Measurements from ENCODE around the gene KCNAB1. TPM values are rescaled to one million over a fixed set of nuclear protein-coding genes. Genes with fewer than 3 reads are reported as not detected.

KCNAB1 gene
- total and polyA plus RNA-seq, 10 of the 15 experiments (the other 5 are each of a cell fraction or from before 2014, with no cell fraction given) = 0.11 to 0.69 (median 0.43) TPM; not detected in 6

DNA sequence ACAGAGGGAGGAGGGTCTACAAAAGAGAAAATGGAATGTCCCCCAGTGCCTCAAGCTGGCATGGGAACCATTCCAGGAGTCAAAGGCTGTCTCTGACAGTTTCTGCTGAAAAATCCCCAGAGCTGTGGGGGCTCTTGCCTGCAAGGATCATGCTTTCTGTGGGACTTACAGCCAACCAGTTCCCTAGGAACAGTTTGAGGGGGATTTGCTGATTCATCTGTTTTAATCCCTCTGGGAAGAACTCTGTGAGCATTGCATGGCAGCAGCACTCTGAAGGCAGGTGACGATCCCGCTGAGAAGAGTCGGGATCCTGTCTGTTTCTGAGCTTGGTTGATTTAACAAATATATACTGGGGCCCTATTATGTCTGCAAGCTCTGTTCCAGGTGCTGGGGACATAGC lies 258.5 kb downstream of the KCNAB1 start:
- Histone ChIP-seq H3K9me3 (replicated peaks; ENCODE audit: control insufficient read depth, insufficient read depth, low read length) (no peaks in the 10 kb centered on the region), H3K27me3 (replicated peaks in 1 of 2; ENCODE audit: control insufficient read depth in 2 of 2, insufficient read depth in 2 of 2, low read length in 1 of 2) (peaks cover 0 to 2% of the 10 kb centered on the region in 2 experiments; a peak in 1 of 4 replicates), H4K20me1 (ENCODE audit: control insufficient read depth, insufficient read depth) (no peaks in the 10 kb centered on the region), H3K4me2 (ENCODE audit: control insufficient read depth, insufficient read depth) (no peak overlapping the region), H3K36me3 (ENCODE audit: control insufficient read depth in 2 of 2, insufficient read depth in 2 of 2, low read length in 1 of 2) (no peaks in the 10 kb centered on the region), H3K9ac (ENCODE audit: control insufficient read depth, insufficient read depth, low read length) (no peak overlapping the region), H3K4me1 (ENCODE audit: control insufficient read depth, insufficient read depth, low read length) (no peaks in the 10 kb centered on the region), H2AFZ (ENCODE audit: control insufficient read depth, low read depth, low read length) (no peak overlapping the region), H3K79me2 (ENCODE audit: control insufficient read depth, insufficient read depth, low read length) (no peaks in the 10 kb centered on the region), H3K4me3 (no peak overlapping the region), H3K27ac (ENCODE audit: control insufficient read depth, insufficient read depth) (no peak overlapping the region)
- DNase-seq (ENCODE audit: low read depth, low spot score) (no peak), FAIRE-seq (no peak), ATAC-seq (no peak)
- RAD21 ChIA-PET (ENCODE audit: unreplicated experiment) = no interaction called here
- CTCF ChIA-PET = interaction anchor here (0.6 to 7.5 kb wide), 2 partner anchors 227 to 391 kb away, joined by 3 to 205 read pairs; no protein-coding TSS in a partner anchor
- no peak for TF ChIP-seq RAD21 (IDR thresholded peaks at IDR 0.05; ENCODE audit: insufficient read depth, low read depth, low read length)
- TF ChIP-seq NR2C2 (IDR thresholded peaks at IDR 0.05; ENCODE audit: borderline replicate concordance, control insufficient read depth, insufficient read length, low read depth) = no peak
- no peak for TF ChIP-seq KAT2A (conservative IDR thresholded peaks at IDR 0.05; ENCODE audit: control insufficient read depth, low read depth, low read length)
- TF ChIP-seq, protein P1, sequence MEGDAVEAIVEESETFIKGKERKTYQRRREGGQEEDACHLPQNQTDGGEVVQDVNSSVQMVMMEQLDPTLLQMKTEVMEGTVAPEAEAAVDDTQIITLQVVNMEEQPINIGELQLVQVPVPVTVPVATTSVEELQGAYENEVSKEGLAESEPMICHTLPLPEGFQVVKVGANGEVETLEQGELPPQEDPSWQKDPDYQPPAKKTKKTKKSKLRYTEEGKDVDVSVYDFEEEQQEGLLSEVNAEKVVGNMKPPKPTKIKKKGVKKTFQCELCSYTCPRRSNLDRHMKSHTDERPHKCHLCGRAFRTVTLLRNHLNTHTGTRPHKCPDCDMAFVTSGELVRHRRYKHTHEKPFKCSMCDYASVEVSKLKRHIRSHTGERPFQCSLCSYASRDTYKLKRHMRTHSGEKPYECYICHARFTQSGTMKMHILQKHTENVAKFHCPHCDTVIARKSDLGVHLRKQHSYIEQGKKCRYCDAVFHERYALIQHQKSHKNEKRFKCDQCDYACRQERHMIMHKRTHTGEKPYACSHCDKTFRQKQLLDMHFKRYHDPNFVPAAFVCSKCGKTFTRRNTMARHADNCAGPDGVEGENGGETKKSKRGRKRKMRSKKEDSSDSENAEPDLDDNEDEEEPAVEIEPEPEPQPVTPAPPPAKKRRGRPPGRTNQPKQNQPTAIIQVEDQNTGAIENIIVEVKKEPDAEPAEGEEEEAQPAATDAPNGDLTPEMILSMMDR (IDR thresholded peaks at IDR 0.05 in 2 of 3, conservative IDR thresholded peaks at IDR 0.05 in 1 of 3; ENCODE audit: control insufficient read depth in 2 of 3, extremely low read depth in 1 of 3, insufficient read depth in 1 of 3, low read depth in 3 of 3, low read length in 3 of 3) = no peak
- TF ChIP-seq CHD1 (IDR thresholded peaks at IDR 0.05; ENCODE audit: low read depth, low read length) = no peak
- TF ChIP-seq ZNF622 (IDR thresholded peaks at IDR 0.05) = no peak
- TF ChIP-seq, protein P2, sequence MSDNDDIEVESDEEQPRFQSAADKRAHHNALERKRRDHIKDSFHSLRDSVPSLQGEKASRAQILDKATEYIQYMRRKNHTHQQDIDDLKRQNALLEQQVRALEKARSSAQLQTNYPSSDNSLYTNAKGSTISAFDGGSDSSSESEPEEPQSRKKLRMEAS (IDR thresholded peaks at IDR 0.05; ENCODE audit: low read depth, low read length) = no peak
- TF ChIP-seq SUZ12 (IDR thresholded peaks at IDR 0.05; ENCODE audit: unreplicated experiment) = no peak
- TF ChIP-seq, protein P3, sequence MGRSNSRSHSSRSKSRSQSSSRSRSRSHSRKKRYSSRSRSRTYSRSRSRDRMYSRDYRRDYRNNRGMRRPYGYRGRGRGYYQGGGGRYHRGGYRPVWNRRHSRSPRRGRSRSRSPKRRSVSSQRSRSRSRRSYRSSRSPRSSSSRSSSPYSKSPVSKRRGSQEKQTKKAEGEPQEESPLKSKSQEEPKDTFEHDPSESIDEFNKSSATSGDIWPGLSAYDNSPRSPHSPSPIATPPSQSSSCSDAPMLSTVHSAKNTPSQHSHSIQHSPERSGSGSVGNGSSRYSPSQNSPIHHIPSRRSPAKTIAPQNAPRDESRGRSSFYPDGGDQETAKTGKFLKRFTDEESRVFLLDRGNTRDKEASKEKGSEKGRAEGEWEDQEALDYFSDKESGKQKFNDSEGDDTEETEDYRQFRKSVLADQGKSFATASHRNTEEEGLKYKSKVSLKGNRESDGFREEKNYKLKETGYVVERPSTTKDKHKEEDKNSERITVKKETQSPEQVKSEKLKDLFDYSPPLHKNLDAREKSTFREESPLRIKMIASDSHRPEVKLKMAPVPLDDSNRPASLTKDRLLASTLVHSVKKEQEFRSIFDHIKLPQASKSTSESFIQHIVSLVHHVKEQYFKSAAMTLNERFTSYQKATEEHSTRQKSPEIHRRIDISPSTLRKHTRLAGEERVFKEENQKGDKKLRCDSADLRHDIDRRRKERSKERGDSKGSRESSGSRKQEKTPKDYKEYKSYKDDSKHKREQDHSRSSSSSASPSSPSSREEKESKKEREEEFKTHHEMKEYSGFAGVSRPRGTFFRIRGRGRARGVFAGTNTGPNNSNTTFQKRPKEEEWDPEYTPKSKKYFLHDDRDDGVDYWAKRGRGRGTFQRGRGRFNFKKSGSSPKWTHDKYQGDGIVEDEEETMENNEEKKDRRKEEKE (IDR thresholded peaks at IDR 0.05) = no peak
- TF ChIP-seq ZNF217 (IDR thresholded peaks at IDR 0.05) = no peak
- TF ChIP-seq, protein P4, sequence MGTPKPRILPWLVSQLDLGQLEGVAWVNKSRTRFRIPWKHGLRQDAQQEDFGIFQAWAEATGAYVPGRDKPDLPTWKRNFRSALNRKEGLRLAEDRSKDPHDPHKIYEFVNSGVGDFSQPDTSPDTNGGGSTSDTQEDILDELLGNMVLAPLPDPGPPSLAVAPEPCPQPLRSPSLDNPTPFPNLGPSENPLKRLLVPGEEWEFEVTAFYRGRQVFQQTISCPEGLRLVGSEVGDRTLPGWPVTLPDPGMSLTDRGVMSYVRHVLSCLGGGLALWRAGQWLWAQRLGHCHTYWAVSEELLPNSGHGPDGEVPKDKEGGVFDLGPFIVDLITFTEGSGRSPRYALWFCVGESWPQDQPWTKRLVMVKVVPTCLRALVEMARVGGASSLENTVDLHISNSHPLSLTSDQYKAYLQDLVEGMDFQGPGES (IDR thresholded peaks at IDR 0.05) = no peak
- no peak for TF ChIP-seq NR2C1 (IDR thresholded peaks at IDR 0.05)
- no peak for TF ChIP-seq NRF1 (conservative IDR thresholded peaks at IDR 0.05; ENCODE audit: low read depth, low read length)
- no peak for TF ChIP-seq IKZF1 (conservative IDR thresholded peaks at IDR 0.05)
- POLR2A ChIA-PET = no interaction called here
- in situ Hi-C loops (cut with MboI) (no loop called here), intact Hi-C loops (cut with micrococcal nuclease; ENCODE audit: unreplicated experiment) (no loop called here)
- SMC1A ChIA-PET (ENCODE audit: uncharacterized antibody, unreplicated experiment) = interaction anchor here (2.0 kb wide), 1 partner anchor 37 kb away, joined by 5 read pairs; no protein-coding TSS in a partner anchor
- 57% methylated on average over 3 of the region's 3 CpGs for WGBS (ENCODE audit: insufficient coverage, insufficient replicate concordance, low lambda C conversion rate, missing lambda C conversion rate)
- no TSS peak for BruUV-seq (replicated peaks)
